GM06990 (cell line): ENCODE data around the gene PRRG1.

Experiments
- DNase-seq: peaks from one replicate; pipeline ENCODE4 v3.0.0-alpha.2; 2011; ENCODE audit not compliant: insufficient read length; ENCODE audit errors: extremely low read depth
- H3K27me3 ChIP-seq: replicated peaks from 2 replicates; pipeline ENCODE4 v1.6.0; 2011; ENCODE audit warnings: low read length; ENCODE audit not compliant: control insufficient read depth, insufficient read depth
- H3K36me3 ChIP-seq: 2 replicates; pipeline ENCODE4 v1.5.1; 2011; ENCODE audit warnings: low read length; ENCODE audit not compliant: control insufficient read depth, insufficient read depth
- H3K4me3 ChIP-seq: replicated peaks from 2 replicates; pipeline ENCODE4 v1.5.1; 2011; ENCODE audit warnings: low read depth, mild to moderate bottlenecking, control low read depth, low read length
- TF ChIP-seq, protein P1 (sequence below): IDR thresholded peaks from 2 replicates; pipeline ENCODE4 v1.5.1; 2011; ENCODE audit warnings: low read length, control low read depth, mild to moderate bottlenecking, inconsistent platforms; ENCODE audit not compliant: insufficient read depth, poor library complexity, severe bottlenecking

PRRG1 gene

GRCh38 chrX:37380924-37381323 lies 31.8 kb downstream of the PRRG1 start:
- H3K4me3 ChIP-seq = no peak overlapping the region
- no peaks in the 10 kb centered on the region for H3K27me3 ChIP-seq
- no peaks in the 10 kb centered on the region for H3K36me3 ChIP-seq
- TF ChIP-seq, protein P1, sequence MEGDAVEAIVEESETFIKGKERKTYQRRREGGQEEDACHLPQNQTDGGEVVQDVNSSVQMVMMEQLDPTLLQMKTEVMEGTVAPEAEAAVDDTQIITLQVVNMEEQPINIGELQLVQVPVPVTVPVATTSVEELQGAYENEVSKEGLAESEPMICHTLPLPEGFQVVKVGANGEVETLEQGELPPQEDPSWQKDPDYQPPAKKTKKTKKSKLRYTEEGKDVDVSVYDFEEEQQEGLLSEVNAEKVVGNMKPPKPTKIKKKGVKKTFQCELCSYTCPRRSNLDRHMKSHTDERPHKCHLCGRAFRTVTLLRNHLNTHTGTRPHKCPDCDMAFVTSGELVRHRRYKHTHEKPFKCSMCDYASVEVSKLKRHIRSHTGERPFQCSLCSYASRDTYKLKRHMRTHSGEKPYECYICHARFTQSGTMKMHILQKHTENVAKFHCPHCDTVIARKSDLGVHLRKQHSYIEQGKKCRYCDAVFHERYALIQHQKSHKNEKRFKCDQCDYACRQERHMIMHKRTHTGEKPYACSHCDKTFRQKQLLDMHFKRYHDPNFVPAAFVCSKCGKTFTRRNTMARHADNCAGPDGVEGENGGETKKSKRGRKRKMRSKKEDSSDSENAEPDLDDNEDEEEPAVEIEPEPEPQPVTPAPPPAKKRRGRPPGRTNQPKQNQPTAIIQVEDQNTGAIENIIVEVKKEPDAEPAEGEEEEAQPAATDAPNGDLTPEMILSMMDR = no peak
- no peak for DNase-seq

DNA sequence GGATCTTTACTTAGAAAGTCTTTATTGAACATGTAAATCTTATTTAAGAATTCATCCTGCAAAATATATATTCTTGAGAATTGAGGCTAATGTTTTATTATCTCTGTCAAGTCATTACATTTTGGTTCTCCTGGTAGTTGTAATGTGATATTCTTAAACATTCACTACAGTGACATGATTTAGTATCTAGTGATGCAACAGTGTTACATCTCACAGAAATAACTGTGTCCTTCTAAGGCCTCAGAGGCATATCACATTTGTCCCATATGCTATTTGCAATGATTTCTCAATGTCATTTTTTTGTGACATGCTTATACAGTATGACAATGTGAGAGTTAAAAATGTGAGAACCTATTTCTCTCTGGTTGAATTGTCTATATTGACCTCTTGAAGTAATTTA lies 34.1 kb downstream of the PRRG1 start:
- DNase-seq = no peak
- Histone ChIP-seq H3K4me3 (no peak overlapping the region), H3K27me3 (no peaks in the 10 kb centered on the region), H3K36me3 (no peaks in the 10 kb centered on the region)
- TF ChIP-seq, protein P1 = no peak

DNA sequence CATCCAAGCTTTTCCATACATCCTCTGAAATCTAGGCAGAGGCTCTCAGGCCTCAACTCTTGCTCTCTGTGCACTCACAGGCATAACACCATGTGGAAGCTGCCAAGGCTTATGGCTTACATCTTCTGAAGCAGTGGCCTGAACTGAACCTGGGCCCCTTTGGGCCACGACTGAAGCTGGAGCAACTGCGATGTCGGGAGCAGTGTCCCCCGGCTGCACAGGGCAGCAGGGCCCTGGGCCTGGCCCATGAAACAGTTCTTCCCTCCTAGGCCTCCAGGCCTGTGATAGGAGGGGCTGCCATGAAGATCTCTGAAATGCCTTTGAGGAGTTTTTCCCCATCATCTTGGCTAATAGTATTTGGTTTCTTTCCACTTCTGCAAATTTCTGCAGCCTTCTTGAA lies 39.2 kb downstream of the PRRG1 start:
- no peak overlapping the region for H3K4me3 ChIP-seq
- H3K27me3 ChIP-seq = no peaks in the 10 kb centered on the region
- TF ChIP-seq, protein P1 = no peak
- H3K36me3 ChIP-seq = no peaks in the 10 kb centered on the region
- no peak for DNase-seq

- Histone ChIP-seq H3K4me3 (no peak overlapping the region), H3K36me3 (no peaks in the 10 kb centered on the region), H3K27me3 (no peaks in the 10 kb centered on the region)
- TF ChIP-seq, protein P1 = no peak
- DNase-seq = no peak
Measured at GRCh38 chrX:37405956-37406355, 56.8 kb downstream of the PRRG1 start.

- DNase-seq = no peak
- Histone ChIP-seq H3K4me3 (no peak overlapping the region), H3K27me3 (no peaks in the 10 kb centered on the region), H3K36me3 (no peaks in the 10 kb centered on the region)
- TF ChIP-seq, protein P1 = no peak
Measured at GRCh38 chrX:37407736-37408135, 58.6 kb downstream of the PRRG1 start.

DNA sequence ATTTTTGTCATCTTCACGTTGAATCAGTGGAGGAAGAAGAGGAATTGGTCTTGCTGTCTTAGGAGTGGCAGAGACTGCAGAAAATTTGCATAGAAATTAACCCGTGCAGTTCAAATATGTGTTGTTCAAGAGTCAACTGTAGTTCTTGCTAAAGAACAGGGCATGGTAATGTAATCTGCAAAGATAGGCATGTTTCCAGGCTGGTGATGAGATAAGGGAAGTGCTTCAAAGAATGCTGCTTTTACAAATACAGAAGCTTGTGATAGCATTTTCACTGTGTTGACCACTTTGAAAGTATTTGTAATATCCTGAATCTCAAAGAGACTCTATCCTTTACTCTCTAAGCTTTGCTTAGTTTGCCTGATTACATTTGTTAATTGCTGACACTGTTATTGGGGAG lies 60.1 kb downstream of the PRRG1 start:
- TF ChIP-seq, protein P1 = no peak
- Histone ChIP-seq H3K36me3 (no peaks in the 10 kb centered on the region), H3K4me3 (no peak overlapping the region), H3K27me3 (no peaks in the 10 kb centered on the region)
- DNase-seq = no peak
